ENCODE results near the gene RAD21L1.
"Not testable (repeated sequence)": the region's sequence is repeated elsewhere in the genome, so short reads cannot be mapped to it uniquely, and the experiment has no call there.

The RAD21L1 gene

DNA sequence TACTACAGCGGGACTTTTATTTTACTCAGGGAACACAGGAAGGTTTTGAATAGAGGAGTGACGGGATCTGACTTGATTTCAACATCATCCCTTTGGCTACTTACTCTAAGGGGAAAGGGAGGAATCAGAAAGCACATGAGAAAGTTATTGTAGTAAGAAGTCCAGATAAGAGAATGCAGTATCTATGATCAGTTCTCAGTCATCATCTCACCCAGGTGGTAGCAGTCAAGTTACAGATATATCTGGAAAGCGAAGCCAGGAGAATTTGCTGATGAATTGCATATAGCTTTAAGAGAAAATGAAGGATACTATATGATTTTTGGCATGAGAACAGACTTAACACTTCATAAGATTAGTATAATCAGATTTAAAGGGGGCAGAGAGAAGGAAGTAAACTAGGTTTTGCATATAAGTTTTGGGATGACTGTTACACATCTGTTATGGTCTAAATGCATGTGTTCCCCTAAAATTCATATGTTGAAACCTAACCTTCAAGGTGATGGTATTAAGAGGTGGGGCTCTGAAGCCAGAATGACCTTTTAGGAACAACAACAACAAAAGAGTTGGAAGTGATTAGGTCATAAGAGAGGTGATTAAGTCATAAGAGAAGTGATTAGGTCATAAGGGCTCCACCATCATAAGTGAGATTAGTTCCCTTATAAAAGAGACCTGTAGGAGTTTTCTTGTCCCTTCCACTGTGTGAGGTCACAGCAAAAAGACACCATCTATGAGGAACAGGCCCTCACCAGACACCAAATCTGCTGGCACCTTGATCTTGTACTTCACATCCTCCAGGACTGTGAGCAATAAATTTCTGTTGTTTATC, 6.7 kb downstream of the RAD21L1 start:
- no peak for DNase-seq

DNA sequence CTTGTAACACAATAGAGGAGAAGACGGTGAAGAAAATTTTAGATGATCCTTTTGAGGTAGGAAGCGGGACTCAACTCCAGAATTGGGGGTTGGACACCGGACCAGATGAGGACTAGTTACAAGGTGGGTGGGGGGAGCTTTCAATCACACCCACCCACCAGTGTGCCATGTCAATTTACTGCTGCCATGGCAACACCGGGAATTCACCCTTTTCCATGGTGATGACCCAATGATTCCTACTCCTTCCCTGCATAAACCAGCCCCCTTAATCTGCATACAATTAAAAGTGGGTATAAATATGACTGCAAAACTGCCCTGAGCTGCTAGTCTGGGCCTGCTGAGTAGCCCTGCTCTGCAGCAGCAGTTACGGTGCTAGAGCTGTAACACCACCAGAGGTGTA, 14.7 kb downstream of the RAD21L1 start:
- no peak for DNase-seq

GRCh38 chr20:1241456-1241855, 15.6 kb downstream of the RAD21L1 start:
- no peak for DNase-seq

DNA sequence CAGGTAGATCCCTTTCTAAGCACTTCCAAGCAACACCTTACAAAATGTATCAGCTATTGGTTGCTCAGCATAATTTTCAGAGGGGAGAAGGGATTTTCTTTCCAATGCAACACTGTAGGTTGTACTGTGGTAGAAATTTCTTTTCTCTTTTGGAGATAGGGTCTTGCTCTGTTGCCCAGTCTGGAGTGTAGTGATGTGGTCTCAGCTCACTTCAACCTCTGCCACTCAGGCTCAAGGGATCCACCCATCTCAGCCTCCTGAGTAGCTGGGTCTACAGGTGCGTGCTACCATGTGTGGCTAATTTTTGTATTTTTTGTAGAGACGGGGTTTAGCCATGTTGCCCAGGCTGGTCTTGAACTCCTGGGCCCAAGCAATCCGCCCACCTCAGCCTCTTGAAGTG, 16.3 kb downstream of the RAD21L1 start:
- DNase-seq, result no peak

DNA sequence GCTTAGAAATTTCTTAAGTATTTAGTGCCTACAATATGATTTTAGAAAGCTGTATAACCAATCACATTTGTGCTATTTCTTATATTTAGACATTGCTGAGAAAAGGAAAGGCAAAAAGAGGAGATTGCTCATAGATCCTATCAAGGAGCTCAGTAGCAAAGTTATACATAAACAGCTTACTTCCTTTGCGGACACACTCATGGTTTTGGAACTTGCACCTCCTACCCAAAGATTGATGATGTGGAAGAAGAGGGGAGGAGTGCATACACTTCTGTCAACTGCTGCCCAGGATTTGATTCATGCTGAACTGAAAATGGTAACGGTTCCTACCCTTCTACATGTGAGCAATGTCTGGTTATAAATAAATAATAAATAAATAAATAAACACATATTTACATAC, 16.7 kb downstream of the RAD21L1 start:
- peak; percentile 46 for DNase-seq

GRCh38 chr20:1245578-1245977, 19.7 kb downstream of the RAD21L1 start:
- DNase-seq, result no peak

- DNase-seq, result no peak
Measured at GRCh38 chr20:1247689-1248088, 21.8 kb downstream of the RAD21L1 start.

GRCh38 chr20:1250282-1250681, 24.4 kb downstream of the RAD21L1 start:
- not testable (repeated sequence) for DNase-seq

- DNase-seq, result no peak
Measured at GRCh38 chr20:1252416-1252815, 26.6 kb downstream of the RAD21L1 start.

GRCh38 chr20:1254254-1254653, 28.4 kb downstream of the RAD21L1 start:
- DNase-seq, result peak; percentile 35

GRCh38 chr20:1255675-1256074, 29.8 kb downstream of the RAD21L1 start:
- peak; percentile 62 for DNase-seq

GRCh38 chr20:1263853-1264252, 38.0 kb downstream of the RAD21L1 start:
- DNase-seq, result peak; percentile 27

GRCh38 chr20:1264727-1265126, 38.9 kb downstream of the RAD21L1 start:
- DNase-seq, result no peak

- DNase-seq, result no peak
Measured at GRCh38 chr20:1265226-1265915, 39.5 kb downstream of the RAD21L1 start.

GRCh38 chr20:1265916-1266166, 40.0 kb downstream of the RAD21L1 start:
- DNase-seq, result no peak

GRCh38 chr20:1266167-1266973, 40.5 kb downstream of the RAD21L1 start, which contains the start of gene SNPH:
SNPH (plus strand) TSS chr20:1266294; CDS start chr20:1296240, 29,946 bp downstream.
- peak; percentile 78 for DNase-seq

DNA sequence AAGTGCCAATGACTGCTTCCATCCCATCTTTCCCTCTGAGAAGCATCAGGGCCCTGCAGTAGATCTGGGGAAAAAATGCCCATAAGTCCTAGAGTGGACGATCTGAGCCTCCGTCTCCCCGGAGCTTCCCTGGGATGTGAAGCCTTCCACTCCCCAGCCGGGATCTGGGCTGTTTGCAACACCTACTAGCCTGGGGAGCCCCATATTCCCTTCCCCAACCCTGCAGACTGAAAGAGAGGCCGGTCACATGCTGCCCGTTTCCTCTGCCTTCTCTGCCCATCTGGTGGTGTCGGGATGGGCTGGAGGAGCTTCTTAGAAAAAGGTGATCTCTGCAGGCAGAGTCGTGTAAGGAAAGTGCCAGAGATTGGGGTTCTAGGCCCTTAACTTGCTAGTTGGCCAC, 41.3 kb downstream of the RAD21L1 start:
- no peak for DNase-seq

- no peak for DNase-seq
Measured at GRCh38 chr20:1267809-1268374, 42.0 kb downstream of the RAD21L1 start.

GRCh38 chr20:1269235-1269634, 43.4 kb downstream of the RAD21L1 start:
- no peak for DNase-seq

DNA sequence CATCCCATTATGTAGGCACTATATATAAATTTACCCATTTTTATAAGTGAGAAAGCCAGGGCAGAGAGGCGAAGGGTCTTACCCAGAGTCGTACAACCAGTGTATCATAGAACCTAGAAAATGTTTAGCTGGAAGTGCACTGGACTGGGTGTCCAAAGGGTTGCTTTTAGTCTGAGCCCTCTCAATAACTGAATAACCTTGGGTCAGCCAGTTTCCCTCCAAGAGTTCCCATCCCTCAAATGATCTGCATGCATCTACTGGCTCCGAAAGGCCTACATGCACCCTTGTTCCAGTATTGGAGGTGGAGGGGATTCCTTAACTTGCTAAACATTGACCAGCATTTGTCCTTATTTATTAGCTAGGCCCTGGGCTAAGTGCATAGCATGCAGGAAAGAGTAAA, 44.0 kb downstream of the RAD21L1 start:
- DNase-seq, result no peak

- DNase-seq, result peak; percentile 50
Measured at GRCh38 chr20:1272368-1273100, 46.7 kb downstream of the RAD21L1 start.

DNA sequence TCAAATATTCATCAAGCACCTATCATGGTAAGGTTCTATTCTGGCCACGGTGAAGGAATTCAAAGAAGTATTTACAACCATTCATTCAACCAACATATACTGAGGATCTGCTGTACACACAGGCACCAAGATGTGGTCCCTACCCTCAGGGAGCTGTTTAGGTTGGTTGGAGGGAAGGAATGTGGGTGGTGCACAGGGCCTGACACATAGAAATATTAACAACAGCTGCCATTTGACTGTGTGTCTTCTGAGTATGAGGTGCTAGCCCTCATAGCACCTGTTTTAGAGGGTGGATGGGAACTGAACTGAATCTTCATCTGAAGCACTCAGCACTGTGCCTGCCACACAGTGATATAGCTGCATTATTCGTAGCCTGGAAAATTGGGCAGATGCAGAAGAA, 47.5 kb downstream of the RAD21L1 start:
- DNase-seq, result no peak

Data from hematopoietic multipotent progenitor cell treated with erythropoietin and hydrocortisone succinate and interleukin-3 and kit ligand, for 4 days (in vitro differentiated cells).